ENCODE data around the gene DDI2.

The DDI2 gene

DNA sequence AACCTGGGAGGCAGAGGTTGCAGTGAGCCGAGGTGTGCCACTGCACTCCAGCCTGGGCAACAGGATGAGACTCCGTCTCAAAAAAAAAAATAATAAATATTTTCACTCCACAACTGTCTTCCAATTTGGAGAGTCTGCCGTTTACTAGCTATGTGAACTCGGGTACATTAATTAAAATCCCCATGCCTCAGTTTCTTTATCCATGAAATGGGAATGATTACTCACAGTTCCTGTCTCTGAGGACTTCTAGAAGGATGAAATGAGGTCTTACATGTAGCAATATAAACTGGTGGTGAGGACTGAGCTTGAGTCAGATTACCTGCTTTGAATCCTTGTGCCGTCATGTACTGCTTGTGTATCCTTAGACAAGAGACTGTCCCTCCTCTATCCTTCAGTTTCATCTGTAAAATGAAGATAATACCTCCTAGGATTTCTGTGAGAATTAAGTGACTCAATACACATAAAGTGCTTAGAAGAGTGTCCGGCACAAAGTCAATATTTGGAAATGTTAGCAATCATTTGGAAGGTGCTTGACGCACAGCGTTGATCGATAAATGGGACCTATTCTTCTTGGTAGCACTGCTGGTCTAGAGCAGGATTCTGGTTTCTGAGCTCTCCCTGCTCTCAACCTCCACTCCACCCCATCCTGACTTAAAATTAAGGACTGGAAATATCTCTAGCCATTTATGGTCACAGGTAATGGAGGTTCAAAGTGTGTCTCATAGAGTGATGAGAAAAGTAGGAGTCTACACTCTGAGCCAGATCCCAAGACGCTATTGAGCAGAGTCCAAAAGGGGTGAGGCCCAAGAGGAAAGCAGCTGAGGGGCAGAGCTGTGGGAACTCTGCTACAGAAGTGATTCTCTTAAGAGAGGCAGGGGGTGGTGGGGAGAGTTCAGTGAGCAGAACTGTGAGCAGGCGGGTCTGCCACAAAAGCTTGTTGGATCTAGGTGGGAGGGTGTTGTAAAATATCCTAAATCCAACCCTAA lies 11.6 kb upstream of the DDI2 start:
- DNase-seq: no peak

DNA sequence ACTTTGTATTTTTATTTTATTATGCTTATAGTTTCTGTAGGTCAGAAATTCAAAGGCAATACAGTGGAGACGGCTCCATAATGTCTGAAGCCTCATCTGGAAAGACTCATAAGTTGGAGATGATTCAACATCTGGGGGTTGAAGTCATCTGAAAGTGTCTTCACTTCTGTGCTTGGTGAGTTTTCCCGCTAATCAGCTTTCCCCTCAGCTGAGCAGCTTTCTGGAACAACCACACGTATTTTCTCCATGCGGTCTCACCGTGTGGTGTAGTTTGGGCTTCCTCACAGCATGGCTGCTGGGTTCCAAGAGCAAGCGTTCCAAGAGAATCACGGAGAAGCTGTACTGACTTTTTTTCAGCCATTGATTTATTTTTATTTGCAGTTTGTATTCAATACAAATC lies 7.6 kb upstream of the DDI2 start:
- DNase-seq: no peak

DNA sequence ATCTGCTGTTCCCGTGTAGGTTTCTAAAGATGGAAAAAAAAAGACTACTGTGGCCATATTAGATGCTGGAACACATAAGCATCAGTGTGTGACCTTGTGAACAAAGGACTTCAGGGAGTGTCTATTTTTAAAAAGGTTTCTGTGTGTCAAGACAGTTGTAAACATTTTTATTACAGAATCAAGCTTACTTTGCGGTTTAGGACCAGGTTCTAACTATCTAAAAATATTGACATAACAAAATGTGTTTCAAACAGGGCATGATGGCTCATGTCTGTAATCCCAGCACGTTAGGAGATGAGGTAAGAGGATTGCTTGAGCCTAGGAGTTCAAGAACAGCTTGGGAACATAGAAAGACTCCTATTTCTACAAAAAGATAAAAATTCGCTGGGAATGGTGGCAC lies 7.1 kb upstream of the DDI2 start:
- no peak for DNase-seq

DNA sequence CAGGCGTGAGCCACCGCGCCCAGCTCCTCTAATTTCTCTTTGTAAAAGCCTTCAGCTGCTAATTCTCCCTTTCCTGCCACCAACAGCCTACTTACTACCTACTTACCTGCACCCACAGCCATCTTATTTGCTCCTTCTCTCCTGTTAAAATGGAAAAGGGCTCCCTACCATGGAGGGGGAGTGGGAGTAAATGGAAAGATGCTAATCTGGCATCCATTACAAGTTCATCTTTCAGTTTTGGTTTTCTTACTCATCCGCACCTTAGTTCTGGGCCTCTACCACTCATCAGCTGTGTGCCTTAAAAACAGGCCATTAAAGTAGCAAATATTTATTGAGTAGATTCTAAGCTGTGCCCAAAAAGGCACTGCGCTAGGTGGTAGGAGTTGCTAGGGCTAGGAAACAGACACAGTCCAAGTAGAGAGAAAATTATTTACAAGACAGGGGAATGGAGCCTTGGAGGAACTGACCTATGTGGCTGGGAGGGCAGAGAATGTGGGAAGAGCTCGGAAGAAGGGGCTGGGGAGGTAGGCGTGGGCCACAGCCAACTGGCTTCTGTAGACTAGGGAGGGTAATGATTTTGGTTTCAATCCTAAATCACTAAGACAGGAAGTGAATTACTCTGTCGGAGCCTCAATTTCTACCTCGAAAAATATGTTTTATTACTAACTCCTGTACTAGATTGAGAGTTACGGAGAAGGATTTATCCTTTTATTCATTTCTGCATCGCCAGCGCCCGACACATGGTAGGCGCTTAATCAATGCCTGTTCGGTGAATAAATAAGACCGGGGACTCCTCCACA lies 685 bp upstream of the DDI2 start:
- no peak for DNase-seq

DNA sequence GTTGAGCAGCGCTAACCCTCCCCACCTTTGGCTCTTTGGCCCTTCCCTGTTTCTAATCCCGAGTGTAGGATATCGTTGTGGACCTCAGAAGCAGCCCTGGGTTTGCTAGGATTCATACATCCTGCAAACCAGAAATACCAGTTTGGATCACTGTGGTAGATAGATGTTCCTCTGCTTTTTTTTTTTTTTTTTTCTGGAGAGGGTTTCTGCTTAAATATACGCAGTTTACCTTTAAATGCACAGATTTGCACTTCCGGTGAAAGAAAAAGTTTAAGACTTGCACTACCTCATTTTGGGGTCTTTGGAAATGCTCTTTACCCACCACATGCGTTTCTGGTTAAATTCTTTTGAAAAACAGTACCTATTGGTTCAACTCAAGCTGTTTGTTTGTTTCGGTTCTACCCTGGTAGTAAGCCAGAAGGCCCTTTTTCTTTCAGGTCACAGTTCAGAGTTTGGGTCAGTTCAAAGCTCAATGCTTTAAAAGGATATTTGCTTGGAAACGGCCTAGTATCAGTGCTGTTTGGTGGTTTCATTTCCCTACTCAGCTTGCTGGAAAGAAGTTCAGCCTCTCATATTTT lies 908 bp downstream of the DDI2 start:
- no peak for DNase-seq

DNA sequence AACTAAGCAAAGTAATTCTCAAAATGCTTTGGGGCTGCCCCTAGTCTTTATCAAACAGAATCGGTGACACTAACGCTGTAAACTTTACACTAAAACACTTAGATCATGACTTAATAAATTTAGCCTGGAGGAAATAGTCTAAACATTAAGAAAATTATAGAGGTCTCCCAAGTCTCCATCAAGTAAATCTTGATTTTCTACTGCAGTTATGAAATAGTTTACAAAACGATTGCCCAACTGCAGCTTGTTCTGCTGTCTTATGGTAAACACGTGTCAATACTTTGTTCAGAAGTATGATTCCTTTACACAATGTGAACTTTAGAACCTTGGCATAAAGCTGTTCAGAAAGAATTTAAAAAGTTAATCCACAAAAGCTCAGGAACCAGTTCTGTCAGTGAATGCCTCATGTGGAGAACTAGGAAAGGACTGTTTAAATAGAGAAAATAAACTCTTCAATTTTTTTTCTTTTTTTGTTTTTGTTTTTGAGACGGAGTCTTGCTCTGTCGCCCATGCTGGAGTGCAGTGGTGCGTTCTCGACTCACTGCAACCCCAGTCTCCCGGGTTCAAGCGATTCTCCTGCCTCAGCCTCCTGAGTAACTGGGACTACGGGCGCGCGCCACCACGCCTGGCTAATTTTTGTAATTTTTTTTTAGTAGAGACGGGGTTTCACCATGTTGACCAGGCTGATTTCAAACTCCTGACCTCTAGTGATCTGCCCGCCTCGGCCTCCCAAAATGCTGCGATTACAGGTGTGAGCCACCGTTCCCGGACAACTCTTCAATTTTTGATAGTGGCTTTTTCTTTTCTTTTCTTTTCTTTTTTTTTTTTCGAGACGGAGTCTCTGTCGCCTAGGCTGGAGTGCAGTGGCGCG lies 1.6 kb downstream of the DDI2 start:
- DNase-seq: no peak

DNA sequence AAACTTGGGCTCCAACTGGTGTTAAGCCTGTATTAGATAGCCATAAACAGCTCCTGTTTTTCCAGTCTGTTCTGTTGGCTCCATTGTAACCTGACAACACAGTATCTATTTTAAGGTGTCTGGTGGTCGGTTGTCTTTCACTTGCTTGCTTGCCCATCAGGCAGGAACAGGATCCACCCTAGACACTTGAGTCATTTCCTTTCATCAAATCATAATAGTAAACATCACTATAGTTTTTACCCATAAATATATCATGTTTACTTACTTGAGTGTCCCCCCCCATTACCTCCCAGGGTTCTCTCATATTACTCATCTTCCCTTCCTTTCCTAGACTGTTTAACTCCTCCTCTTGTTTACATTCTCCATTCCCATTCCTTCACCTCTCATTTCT lies 2.9 kb downstream of the DDI2 start:
- no peak for DNase-seq

DNA sequence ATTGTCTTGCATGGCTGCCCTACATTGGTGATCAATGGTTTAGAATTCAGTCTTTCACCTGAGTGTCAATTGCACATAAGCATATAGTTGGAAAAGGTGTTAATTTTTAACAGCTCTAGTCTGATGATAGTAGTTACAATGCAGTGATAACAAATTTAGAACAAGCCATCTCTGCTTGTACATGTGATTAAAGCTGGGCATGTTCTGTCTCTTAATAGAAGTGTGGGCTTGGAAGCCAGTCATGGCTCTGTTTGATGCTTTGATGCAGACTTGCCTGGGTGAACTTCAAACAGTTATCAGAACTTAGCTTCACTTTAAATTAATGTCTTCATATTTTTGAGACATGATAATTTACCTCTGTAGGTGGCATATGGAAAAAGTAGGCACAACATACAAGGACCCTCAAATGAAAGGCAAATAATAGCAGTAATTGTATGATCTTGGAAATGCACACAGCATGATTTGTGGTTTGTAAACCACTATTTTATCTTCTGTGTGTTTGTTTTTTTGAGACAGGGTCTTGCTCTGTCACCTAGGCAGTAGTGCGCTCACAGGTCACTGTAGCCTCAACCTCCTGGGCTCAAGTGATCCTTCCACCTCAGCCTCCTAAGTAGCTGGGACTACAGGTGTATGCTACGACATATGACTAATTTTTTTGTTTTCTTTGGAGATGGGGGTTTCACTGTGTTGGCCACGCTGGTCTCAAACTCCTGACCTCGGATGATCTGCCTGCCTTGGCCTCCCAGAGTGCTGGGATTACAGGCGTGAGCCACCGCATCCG lies 3.8 kb downstream of the DDI2 start:
- DNase-seq: no peak

DNA sequence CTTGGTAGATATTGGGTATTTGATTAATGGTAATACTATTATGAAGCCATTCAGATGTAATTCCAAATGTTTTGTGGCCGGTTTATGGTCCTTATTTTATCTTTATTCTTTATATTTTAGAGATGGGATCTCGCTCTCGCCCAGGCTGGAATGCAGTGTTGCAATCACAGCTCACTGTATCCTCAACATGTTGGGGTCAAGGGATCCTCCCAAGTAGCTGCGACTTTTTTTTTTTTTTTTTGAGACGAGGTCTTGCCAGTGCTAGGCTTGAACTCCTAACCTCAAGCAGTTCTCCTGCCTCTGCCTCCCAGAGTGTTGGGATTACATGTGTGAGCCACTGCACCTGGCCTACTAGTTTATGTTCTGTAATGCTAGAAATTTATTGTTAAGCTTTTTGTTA lies 4.7 kb downstream of the DDI2 start:
- DNase-seq: no peak

DNA sequence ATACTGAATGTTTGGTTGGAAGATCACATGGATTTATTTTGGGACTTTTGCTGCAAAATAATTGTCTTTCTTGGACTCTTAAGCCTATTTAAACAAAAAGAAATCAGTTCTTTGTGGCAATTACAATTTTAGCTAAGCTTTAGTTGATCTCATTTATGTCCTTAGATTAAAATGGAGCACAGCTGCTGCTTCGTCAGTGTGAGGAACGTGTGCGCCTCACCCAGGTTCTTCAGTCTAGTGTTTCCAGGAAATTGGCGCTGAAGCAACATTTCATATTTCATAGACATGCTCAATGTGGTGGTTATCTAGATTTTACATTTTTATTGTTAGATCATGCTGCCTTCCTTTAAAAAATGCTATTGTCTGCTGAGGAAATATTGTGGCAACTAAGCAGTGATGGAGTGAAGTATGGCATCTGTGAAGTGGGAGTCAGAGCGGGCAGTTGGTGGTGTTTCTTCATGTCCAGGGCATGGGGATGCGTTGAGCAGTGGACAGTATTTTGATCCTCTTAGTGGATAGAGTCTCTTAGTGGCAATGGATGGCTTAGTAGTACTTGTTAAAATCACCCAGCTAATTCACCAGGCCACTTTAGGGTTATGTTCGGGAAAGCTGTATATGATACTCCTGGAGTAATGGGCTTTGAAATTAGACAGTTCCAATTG lies 5.6 kb downstream of the DDI2 start:
- no peak for DNase-seq

DNA sequence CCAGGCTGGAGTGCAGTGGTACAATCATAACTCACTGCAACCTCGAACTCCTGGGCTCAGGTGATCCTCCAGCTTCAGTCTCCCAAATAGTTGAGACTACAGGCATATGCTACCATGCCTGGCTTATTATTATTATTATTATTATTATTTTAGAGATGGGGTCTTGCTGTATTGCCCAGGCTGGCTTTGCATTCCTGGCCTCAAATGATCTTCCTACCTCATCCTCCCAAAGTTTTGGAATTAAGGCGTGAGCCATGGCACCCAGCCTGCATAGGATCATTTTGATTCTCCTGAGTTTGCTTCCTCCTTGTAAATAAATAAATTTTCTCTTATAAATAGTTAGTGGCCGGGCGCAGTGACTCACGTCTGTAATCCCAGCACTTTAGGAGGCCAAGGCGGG lies 6.2 kb downstream of the DDI2 start:
- DNase-seq: no peak

DNA sequence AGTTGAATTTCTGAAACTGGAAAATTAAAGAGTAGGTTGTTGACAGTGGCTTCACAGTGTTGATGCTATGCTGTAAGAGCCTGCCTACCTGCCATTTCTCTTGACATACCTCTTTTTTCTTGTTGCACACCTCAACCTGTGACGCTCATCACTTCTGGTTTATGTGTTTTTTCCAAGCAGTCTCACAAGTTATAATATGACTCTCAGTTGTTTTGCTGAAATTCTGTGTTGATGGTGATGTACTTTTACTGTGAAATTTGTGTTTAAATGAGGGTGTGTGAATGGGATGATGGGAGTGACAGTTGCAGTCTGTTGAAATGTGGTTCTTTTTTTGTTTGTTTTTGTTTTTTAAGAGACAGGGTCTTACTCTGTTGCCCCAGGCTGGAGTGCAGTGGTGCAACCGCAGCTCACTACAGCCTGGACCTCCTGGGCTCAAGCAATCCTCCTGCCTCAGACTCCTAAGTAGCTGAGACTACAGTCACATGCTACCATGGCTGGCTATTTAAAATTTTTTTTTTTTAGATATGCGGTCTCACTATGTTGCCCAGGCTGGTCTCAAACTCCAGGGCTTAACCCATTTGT lies 7.0 kb downstream of the DDI2 start:
- DNase-seq: no peak

DNA sequence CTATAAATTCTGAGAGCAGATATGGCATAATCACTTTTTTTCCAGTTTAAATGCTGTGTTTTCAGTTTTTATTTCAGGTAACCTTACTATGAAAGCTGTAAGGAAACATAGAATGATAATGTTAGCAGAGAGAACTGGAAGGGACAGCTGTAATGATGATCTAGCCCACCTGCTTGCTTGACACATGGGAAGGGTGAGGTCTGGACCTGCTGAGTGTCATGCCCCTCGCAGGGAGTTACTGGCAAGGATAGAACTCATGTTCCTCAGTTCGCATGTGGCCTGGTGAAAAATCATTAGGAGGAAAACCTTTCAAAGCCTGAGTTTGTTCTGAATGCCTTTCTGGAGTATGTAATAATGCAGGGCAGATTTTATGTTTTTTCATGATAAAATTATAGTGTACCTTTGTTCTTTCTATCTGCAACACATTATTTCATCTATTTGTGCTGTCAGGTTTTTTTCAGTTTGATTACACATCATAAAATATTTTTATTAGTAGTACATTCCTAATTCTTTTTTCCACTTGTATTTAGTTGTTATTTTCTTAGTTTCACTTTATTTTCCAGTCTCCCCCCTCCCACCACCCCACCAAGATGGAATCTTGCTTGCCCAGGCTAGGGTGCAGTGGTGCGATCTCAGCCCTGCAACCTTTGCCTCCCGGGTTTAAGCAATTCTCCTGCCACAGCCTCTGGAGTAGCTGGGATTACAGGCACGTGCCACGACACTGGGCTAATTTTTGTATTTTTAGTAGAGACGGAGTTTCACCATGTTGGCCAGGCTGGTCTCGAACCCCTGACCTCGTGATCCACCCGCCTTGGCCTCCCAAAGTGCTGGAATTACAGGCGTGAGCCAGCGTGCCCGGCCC lies 8.0 kb downstream of the DDI2 start:
- DNase-seq: no peak

DNA sequence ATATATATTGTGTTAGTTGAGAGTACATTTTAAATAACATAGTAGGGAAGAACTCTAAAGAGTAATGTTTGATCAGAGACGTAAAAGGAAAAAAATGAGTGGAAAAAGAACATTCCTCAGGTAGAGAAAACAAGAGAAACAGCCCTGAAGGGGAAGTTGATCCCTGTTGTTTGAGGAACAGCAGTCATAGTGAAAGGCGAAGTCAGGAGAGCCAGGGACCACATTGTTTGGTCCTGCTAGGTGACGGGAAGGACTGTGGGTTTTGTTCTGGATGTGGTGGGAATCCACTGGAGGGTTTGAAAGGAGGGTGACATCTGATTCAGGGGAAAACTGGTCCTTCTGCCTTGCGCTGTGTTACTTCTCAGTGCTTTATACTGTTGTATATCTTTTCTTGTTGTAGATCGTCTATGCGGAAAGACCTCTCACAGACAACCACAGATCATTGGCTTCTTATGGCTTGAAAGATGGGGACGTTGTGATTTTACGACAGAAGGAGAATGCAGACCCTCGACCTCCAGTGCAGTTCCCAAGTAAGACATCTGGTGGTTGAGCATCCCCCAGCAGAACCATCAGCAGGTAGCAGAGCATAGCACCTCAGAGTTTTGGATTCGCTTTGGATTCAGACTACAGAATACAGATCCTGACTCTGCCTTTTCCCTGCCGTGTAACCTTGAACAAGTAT lies 9.2 kb downstream of the DDI2 start:
- DNase-seq: no peak

DNA sequence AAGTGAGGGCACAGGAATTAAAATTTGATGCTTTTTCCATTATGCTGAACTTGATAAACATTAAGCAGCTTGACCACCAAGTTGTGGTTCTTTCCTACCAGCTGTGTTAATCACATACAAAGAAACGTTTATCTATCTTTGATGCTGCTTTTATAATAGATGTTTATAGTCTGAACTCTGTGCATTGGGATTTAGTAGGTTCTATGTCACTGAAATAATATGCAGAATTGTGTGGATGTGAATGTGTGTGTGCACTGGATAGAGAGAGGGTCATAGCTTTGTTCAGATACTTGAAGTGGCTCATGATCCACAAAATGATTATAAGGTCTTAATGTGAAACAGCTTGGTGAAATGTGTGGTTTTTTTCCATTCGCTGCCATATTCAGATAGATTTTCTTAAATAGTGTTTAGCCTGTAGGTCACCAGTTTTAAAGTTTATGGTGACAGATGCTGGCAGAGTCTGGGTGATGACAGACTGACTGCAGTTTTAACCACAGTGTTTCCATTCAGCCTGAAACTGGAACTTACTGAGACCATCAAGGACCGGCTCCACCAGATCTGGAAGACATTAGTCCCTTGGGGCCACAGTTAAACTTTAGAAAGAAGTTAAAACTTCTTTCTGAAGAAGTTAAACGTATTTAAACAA lies 10.2 kb downstream of the DDI2 start:
- no peak for DNase-seq

DNA sequence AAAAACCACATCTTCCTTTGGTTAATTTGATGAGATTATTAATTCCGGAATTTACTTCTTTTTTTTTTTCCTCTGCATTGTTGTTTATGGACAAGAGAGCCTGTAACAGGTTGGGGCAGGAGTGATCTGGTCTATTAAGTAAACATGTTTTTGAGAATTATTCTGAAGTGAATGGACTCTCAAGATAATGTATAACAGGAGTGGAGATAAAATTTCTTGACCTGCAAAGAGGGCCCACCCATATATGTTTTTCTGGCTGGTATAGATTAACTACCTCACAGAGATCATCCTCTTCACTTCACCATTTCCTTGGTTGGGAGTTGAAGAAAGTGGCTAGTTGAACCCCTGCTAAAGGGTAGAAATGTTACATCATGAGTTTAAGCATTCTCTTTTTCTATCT lies 10.7 kb downstream of the DDI2 start:
- no peak for DNase-seq

DNA sequence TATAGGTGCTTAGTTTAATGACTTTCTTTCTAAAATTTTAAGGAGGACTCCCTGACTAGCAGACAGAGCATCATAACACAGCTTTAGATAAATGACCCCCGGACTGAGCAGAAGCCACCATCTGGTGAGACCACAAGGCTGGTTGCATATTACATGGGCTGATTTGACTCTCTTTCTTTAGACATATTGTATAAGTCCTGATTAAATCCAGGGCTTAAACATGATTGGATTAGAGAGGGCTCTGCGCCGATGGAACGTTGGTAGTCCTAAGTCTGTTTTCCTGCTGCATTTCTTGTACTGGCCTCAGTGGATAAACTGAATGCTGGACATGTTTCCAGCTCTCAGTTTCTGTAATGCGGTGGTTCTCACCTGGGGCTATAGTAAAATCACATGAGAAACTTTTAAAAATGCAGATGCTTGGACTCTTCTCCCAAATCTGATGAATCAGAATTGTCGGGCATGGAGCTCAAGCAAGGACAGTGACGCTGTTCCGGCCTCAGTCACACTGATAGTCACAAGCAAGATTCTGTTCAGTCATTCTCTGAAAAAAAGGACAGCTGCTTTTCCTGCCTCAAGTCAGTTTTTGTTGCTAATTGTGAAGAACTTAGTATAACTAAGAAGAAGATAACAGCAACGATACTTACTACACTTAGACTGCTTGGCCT lies 16.6 kb downstream of the DDI2 start:
- no peak for DNase-seq

DNA sequence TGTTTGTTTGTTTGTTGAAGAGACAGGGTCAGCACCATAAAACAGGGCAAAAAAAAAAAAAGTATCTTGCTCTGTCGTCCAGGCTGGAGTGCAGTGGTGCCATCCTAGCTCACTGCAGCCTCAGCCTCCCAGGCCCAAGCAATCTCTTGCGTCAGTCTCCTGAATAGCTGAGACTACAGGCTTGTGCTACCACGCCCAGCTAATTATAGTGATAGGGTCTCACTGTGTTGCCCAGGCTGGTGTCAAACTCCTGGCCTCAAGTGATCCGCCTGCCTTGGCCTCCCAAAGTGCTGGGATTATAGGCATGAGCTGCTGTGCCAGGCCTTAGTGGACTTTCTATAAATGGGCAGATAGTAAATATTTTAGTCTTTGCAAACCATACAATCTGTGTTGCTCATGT lies 19.2 kb downstream of the DDI2 start:
- no peak for DNase-seq
